GM23338 (cell line): ENCODE measurements around the gene RXRA. TPM values are rescaled to one million over a fixed set of nuclear protein-coding genes. Genes with fewer than 3 reads are reported as not detected.

Experiments
- ATAC-seq: fragments of 200-7000 bp; cut with Tn5 transposase; 3 replicates; pipeline ENCODE4 v1.9.1; 2020
- DNase-seq: peaks from one replicate; pipeline ENCODE4 v3.0.0-alpha.2; 2015; ENCODE audit warnings: low spot score
- H2AFZ ChIP-seq: fragments of 200-600 bp; sonication (generic); 2 replicates; pipeline ENCODE4 v1.8.0; 2016; ENCODE audit warnings: antibody characterized with exemption, mild to moderate bottlenecking, moderate library complexity
- H3F3A ChIP-seq: fragments of 200-600 bp; sonication (generic); replicated peaks from 2 replicates; pipeline ENCODE4 v1.8.0; 2017; ENCODE audit warnings: antibody characterized with exemption, mixed run types, low read depth
- H3K27ac ChIP-seq: fragments of 200-600 bp; sonication (generic); 2 replicates; pipeline ENCODE4 v1.6.1; 2016; ENCODE audit warnings: low read depth
- H3K27me3 ChIP-seq: fragments of 200-600 bp; sonication (generic); 2 replicates; pipeline ENCODE4 v1.8.0; 2016; ENCODE audit warnings: mild to moderate bottlenecking, mixed run types, moderate library complexity; ENCODE audit not compliant: insufficient read depth
- H3K36me3 ChIP-seq: fragments of 200-600 bp; sonication (generic); 2 replicates; pipeline ENCODE4 v1.8.0; 2016; ENCODE audit warnings: mild to moderate bottlenecking; ENCODE audit not compliant: insufficient read depth
- H3K4me1 ChIP-seq: fragments of 200-600 bp; sonication (generic); 2 replicates; pipeline ENCODE4 v1.8.0; 2016; ENCODE audit warnings: mild to moderate bottlenecking, moderate library complexity; ENCODE audit not compliant: insufficient read depth
- H3K4me2 ChIP-seq: fragments of 200-600 bp; sonication (generic); 2 replicates; pipeline ENCODE4 v1.7.1; 2017; ENCODE audit warnings: mixed run types
- H3K4me3 ChIP-seq: fragments of 200-600 bp; sonication (generic); 2 replicates; pipeline ENCODE4 v1.6.1; 2016; ENCODE audit warnings: mixed run types
- H3K79me2 ChIP-seq: fragments of 200-600 bp; sonication (generic); replicated peaks from 2 replicates; pipeline ENCODE4 v1.8.0; 2017; ENCODE audit warnings: mild to moderate bottlenecking; ENCODE audit not compliant: insufficient read depth
- H3K9me2 ChIP-seq: fragments of 200-600 bp; sonication (generic); 2 replicates; pipeline ENCODE4 v1.8.0; 2017; ENCODE audit not compliant: insufficient read depth
- H4K20me1 ChIP-seq: fragments of 200-600 bp; sonication (generic); replicated peaks from 2 replicates; pipeline ENCODE4 v1.8.0; 2017; ENCODE audit warnings: mild to moderate bottlenecking; ENCODE audit not compliant: insufficient read depth
- H3K27ac Mint-ChIP-seq: 2 replicates; pipeline ENCODE4 v1.8.0; 2020; ENCODE audit warnings: inconsistent platforms, mild to moderate bottlenecking, moderate library complexity, mixed read lengths
- H3K27me3 Mint-ChIP-seq: 3 replicates; pipeline ENCODE4 v1.8.0; 2022; ENCODE audit warnings: low read depth, mild to moderate bottlenecking, moderate library complexity, mixed read lengths, inconsistent platforms; ENCODE audit not compliant: insufficient read depth, poor library complexity
- H3K36me3 Mint-ChIP-seq: 3 replicates; pipeline ENCODE4 v1.8.0; 2021; ENCODE audit warnings: low read depth, mild to moderate bottlenecking, inconsistent platforms, moderate library complexity, mixed read lengths
- H3K4me1 Mint-ChIP-seq: 3 replicates; pipeline ENCODE4 v1.8.0; 2020; ENCODE audit warnings: mild to moderate bottlenecking, inconsistent platforms, mixed read lengths
- H3K4me3 Mint-ChIP-seq: 3 replicates; pipeline ENCODE4 v1.8.0; 2021; ENCODE audit warnings: moderate library complexity, mild to moderate bottlenecking, inconsistent platforms, mixed read lengths
- H3K9me3 Mint-ChIP-seq: 3 replicates; pipeline ENCODE4 v1.8.0; 2020; ENCODE audit warnings: moderate library complexity, mild to moderate bottlenecking, inconsistent platforms, mixed read lengths
- CREB1 ChIP-seq: fragments of 250-450 bp; sonication (Bioruptor Pico); IDR thresholded peaks from 2 replicates; pipeline ENCODE4 v1.5.0; 2020; ENCODE audit warnings: low read depth, mild to moderate bottlenecking, moderate library complexity
- CTCF ChIP-seq, 2 experiments: fragments of 200-600 bp in 1 of 2; sonication (generic) in 1 of 2; conservative IDR thresholded peaks; 2 replicates each; pipeline versions ENCODE4 v1.5.1 to v1.6.1; 2016 to 2017; ENCODE audit warnings: antibody characterized with exemption in 2 of 2, low read depth in 2 of 2, mild to moderate bottlenecking in 2 of 2, moderate library complexity in 1 of 2
- ETS1 ChIP-seq: IDR thresholded peaks from 2 replicates; pipeline ENCODE4 v1.6.1; 2016; ENCODE audit warnings: antibody characterized with exemption
- EZH2 ChIP-seq: fragments of 200-600 bp; sonication (generic); IDR thresholded peaks from one replicate; pipeline ENCODE4 v1.8.0; 2017; ENCODE audit warnings: antibody characterized with exemption, mild to moderate bottlenecking, low read depth; ENCODE audit not compliant: unreplicated experiment
- JUNB ChIP-seq: IDR thresholded peaks from one replicate; pipeline ENCODE4 v1.6.1; 2016; ENCODE audit warnings: antibody characterized with exemption; ENCODE audit not compliant: unreplicated experiment
- NANOG ChIP-seq: IDR thresholded peaks from 2 replicates; pipeline ENCODE4 v1.6.1; 2016; ENCODE audit warnings: antibody characterized with exemption, borderline replicate concordance
- POLR2AphosphoS5 ChIP-seq: IDR thresholded peaks from 2 replicates; pipeline ENCODE4 v1.6.1; 2016; ENCODE audit warnings: antibody characterized with exemption, low read depth
- REST ChIP-seq: IDR thresholded peaks from one replicate; pipeline ENCODE4 v1.6.1; 2018; ENCODE audit warnings: antibody characterized with exemption; ENCODE audit not compliant: unreplicated experiment
- STAT1 ChIP-seq: IDR thresholded peaks from one replicate; pipeline ENCODE4 v1.6.1; 2016; ENCODE audit warnings: antibody characterized with exemption; ENCODE audit not compliant: unreplicated experiment
- ZNF114 ChIP-seq: fragments of 250-450 bp; sonication (Bioruptor Pico); IDR thresholded peaks from 2 replicates; pipeline ENCODE4 v1.5.0; 2020; ENCODE audit warnings: mild to moderate bottlenecking, moderate library complexity
- ZNF331 ChIP-seq: fragments of 250-450 bp; sonication (Bioruptor Pico); IDR thresholded peaks from 2 replicates; pipeline ENCODE4 v1.5.0; 2020; ENCODE audit warnings: low read depth, mild to moderate bottlenecking, moderate library complexity
- polyA plus RNA-seq: library from polyadenylated mRNA; unstranded; fragments of >200 nt; fragmentation: Nextera tagmentation; extraction: Ambion mirVana; gene quantifications from 2 replicates; pipeline ENCODE4 v1.2.1, GENCODE V29; 2016
- total RNA-seq: library from RNA; depleted of rRNA; stranded (reverse); fragments of >200 nt; shearing (Covaris generic); gene quantifications from 2 replicates; pipeline ENCODE4 v1.2.3, GENCODE V29; 2014

The RXRA gene
- total and polyA plus RNA-seq, 2 experiments from 2014 or later: 4.9 to 17.9 TPM

GRCh38 chr9:134393582-134394280 is 67.5 kb downstream of the RXRA start (continued):
- TF ChIP-seq CTCF (conservative IDR thresholded peaks at IDR 0.05; ENCODE audit: low read depth in 2 of 2) (no peak), POLR2AphosphoS5 (no peak), STAT1 (no peak)

- H3K36me3 Mint-ChIP-seq: peaks cover 4% of the 10 kb centered on the region; the same call in 2 of the 3 replicates
- DNase-seq (no peak), ATAC-seq (no peak)
- H3K9me2 ChIP-seq: no peaks in the 10 kb centered on the region
- H4K20me1 ChIP-seq: no peaks in the 10 kb centered on the region
- peaks cover 42% of the 10 kb centered on the region for H3K79me2 ChIP-seq
- H3K27ac ChIP-seq: no peak overlapping the region
- H3K27me3 Mint-ChIP-seq: peaks cover 1% of the 10 kb centered on the region
- no peak overlapping the region for H3K4me3 Mint-ChIP-seq
- peaks cover 13% of the 10 kb centered on the region; the same call in 2 of the 3 replicates for H3K9me3 Mint-ChIP-seq
- H3K4me1 Mint-ChIP-seq: peaks cover 3% of the 10 kb centered on the region
- no peak overlapping the region for H3K27ac Mint-ChIP-seq
- H3K4me1 ChIP-seq: no peaks in the 10 kb centered on the region
- H3K36me3 ChIP-seq: no peaks in the 10 kb centered on the region
- no peak overlapping the region for H3K4me2 ChIP-seq
- H3K27me3 ChIP-seq: no peaks in the 10 kb centered on the region
- H3F3A ChIP-seq: no peaks in the 10 kb centered on the region
- H2AFZ ChIP-seq: no peak overlapping the region
- H3K4me3 ChIP-seq: no peak overlapping the region
- TF ChIP-seq ZNF331 (no peak), CREB1 (CRISPR knock-in tag) (no peak), POLR2AphosphoS5 (no peak), EZH2 (no peak), NANOG (no peak), CTCF (conservative IDR thresholded peaks at IDR 0.05; ENCODE audit: low read depth in 2 of 2) (no peak), REST (no peak), STAT1 (no peak), JUNB (no peak), ETS1 (no peak), ZNF114 (CRISPR knock-in tag) (no peak)
Measured at GRCh38 chr9:134395002-134395517, 68.8 kb downstream of the RXRA start.
